Endothelial cell of hepatic sinusoid (primary cell): ENCODE results near the gene PLCB2.

Experiments used
- in situ Hi-C: cut with HindIII; loops from 2 replicates; pipeline ENCODE4 v1.10.0; 2017; ENCODE audit warnings: low sequenced_read_pairs

Gene PLCB2, protein sequence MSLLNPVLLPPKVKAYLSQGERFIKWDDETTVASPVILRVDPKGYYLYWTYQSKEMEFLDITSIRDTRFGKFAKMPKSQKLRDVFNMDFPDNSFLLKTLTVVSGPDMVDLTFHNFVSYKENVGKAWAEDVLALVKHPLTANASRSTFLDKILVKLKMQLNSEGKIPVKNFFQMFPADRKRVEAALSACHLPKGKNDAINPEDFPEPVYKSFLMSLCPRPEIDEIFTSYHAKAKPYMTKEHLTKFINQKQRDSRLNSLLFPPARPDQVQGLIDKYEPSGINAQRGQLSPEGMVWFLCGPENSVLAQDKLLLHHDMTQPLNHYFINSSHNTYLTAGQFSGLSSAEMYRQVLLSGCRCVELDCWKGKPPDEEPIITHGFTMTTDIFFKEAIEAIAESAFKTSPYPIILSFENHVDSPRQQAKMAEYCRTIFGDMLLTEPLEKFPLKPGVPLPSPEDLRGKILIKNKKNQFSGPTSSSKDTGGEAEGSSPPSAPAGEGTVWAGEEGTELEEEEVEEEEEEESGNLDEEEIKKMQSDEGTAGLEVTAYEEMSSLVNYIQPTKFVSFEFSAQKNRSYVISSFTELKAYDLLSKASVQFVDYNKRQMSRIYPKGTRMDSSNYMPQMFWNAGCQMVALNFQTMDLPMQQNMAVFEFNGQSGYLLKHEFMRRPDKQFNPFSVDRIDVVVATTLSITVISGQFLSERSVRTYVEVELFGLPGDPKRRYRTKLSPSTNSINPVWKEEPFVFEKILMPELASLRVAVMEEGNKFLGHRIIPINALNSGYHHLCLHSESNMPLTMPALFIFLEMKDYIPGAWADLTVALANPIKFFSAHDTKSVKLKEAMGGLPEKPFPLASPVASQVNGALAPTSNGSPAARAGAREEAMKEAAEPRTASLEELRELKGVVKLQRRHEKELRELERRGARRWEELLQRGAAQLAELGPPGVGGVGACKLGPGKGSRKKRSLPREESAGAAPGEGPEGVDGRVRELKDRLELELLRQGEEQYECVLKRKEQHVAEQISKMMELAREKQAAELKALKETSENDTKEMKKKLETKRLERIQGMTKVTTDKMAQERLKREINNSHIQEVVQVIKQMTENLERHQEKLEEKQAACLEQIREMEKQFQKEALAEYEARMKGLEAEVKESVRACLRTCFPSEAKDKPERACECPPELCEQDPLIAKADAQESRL

GRCh38 chr15:40307421-40308211 is at the start of gene PLCB2:
PLCB2 (minus strand) TSS chr15:40307935; CDS start chr15:40307672, 263 bp downstream.
- in situ Hi-C loops = loop anchor here (5.0 kb wide), 1 partner anchor 85 kb away; no protein-coding TSS in a partner anchor

- in situ Hi-C loops = loop anchor here (5.0 kb wide), 2 partner anchors 35 to 65 kb away; partner anchors contain the start of gene INAFM2
These were observed 49.5 kb upstream of the PLCB2 start for GRCh38 chr15:40357246-40357645.

GRCh38 chr15:40355976-40356585 is 48.3 kb upstream of the PLCB2 start:
- in situ Hi-C loops = loop anchor here (5.0 kb wide), 2 partner anchors 34 to 66 kb away; partner anchors contain the start of gene INAFM2

DNA sequence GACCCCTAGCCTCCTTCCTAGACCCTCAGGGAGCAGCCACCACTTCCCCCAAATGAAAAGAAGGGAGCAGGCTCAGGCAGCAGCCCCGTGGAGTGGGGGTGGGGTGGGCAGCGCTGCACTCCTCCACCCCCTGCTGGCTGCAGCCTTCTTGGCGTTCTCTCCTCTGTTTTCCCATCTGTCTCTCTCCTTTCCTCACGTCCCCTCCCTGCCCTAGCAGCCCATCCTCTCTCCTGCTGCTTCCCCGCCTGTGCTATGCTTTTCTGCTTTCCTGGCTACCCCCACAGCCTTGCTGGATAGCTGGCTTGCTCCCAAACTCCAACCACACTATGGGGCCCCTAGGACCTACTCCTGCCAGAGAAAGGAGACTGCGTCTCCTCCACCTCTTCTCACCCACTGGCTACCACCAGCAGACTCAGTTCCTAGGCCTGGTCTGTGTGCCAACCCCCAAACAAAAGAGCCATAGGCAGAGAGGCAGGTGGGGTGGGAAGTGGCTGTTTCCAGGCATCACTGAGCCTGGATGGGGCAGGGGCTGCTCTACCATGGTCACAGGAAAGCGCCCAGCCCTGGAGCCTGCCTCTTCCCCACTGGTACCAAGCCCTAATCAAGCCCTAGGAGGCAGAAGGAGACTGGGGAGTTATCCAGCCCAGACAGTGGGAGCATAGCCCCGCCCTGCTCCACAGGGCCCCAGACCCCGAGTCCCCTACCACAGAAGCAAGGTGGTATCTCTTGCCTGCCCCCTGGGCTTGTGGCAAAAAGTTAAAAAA is 46.9 kb upstream of the PLCB2 start:
- in situ Hi-C loops = loop anchor here (5.0 kb wide), 2 partner anchors 32 to 68 kb away; partner anchors contain the start of gene INAFM2

DNA sequence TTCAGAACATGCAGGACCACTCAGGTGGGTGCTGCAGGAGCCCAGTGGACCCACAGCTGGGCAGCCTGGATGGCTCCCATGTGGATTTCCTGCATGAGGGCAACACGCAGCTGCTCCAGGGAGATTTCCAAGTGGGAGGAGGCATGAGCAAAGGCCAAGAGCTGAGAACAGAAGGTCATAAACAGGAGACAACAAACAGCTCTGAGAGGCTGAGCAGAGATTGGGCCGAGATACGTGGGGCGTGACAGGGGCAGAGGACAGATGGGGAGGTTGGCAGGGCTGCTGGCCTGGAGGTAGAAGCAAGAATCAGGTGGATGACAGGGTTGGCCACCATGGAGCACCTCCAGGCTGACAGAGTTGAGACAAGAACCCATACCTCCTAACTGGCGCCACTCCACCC is 46.0 kb upstream of the PLCB2 start:
- in situ Hi-C loops = no loop called here

- in situ Hi-C loops = no loop called here
These were observed 44.7 kb upstream of the PLCB2 start for GRCh38 chr15:40352281-40352901.

DNA sequence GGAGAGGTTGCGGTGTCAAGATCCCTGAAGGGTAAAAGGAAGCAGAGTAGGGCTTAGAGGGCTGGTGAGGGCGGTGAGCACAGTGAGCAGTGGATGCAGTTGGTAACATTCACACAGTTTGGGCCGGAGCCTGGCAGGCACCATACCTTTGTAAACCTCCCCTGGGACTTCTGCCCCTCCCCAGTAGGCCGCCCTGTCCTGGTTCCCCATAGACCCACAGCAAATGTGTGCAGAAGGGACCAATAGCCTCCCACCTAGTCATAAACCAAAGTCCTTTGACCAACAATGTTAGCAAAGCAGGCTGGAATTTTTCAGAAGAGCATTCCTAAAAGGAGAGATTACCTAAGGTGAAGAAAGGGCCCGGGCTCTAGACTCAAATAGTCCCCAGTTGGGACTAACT is 41.4 kb upstream of the PLCB2 start:
- in situ Hi-C loops = no loop called here

- in situ Hi-C loops = no loop called here
These were observed 40.7 kb upstream of the PLCB2 start for GRCh38 chr15:40348474-40348870.

- in situ Hi-C loops = no loop called here
These were observed 40.1 kb upstream of the PLCB2 start for GRCh38 chr15:40347559-40348473.

DNA sequence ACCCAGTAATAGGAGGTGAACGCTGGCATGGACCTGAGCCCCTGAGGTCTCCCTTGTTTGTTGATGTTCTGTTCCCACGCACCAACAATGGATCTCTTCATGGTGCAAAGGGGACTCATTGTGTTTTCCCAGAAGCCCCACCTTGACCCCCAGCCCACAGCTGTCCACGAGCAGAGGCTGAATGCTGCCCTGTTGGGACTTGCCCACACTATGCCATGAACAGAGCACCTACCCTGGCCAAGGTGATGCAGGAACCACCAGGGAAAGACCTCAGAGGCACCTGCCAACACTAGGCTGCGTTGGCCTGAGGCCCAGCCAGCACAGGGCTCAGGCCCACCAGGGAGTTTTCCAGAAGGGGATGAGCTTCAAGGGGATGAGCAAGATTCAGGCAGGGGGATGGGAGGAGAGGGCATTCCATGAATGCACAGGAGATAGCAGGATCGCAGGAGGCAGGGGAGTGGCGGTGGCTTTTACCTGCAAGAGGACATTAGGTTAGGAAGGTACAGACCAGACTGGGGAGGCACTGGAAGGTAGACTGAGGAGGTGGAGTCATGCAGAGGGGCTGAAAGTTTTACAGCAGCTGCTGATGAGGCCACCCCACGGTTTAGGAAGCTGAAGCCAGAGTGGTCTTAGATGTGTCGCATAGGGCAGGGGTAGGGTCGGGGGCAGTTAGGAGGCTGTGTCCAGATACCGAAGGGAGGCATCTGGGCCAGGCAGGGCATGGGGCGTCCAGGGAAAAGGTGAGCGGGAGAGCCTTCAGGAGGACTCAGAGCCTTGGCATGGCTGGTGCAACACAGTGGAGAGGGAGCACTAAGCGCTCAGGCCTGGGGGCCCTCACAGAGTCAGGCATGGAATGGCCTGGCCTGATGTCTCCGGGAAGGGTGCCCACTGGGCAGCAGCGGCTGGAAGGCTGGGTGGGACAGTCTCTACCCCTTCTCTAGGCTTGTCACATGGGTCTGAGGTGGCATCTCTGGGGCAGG is 39.1 kb upstream of the PLCB2 start:
- in situ Hi-C loops = no loop called here

- in situ Hi-C loops = no loop called here
These were observed 38.3 kb upstream of the PLCB2 start for GRCh38 chr15:40345867-40346578.

DNA sequence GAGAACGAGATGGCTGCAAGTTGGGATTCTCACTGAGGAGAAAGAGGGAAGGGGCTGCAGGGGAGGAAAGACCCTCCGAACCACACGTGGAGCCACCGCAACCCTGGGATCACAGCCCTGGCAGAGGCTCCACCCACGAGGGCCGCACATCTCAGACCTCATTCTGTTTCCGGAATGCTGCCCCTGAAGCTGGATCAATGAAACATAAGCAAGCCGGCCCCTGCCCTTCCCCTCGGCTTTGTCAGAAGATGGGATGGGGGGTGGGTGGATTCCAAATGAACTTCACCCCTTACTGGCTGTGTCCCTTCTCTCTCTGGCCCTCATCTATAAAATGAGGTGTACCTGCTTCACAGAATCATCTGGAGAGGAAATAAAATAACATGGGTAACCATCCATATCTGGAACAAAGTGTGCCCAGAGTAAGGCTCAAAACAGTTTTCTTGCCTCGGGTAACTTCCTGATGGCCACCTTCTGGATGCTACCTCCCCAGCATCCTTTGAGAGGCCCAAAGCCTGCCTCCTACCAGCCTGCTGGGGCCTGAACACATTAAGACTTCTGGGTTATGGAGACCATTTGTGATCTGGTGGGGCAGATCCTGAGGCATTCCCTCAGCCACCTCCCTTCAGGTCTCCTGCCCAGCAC is 37.6 kb upstream of the PLCB2 start:
- in situ Hi-C loops = no loop called here

DNA sequence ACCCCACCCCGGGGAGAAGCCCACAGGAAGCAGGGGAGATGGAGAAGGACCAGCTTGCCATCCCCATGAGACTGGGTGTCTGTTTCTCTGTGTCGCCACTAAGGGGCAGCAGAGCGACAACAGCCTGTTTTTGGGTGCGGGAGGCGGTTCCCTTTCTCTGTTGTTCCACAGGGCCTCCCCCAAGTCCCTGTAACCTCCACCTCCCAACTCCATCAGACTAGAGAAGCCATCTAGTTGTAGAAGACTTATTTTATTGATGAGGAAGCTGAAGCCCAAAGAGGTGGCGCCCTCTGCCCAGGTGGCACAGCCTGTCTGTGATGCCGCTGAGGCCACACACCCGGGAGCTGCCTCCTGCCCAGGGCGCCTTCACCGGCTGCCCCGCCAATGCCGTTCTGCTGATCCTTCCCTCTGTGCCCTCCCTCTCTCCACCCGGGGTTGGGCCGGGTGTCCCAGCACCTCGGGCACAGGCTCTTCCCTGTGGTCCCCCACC is 36.9 kb upstream of the PLCB2 start:
- in situ Hi-C loops = no loop called here

GRCh38 chr15:40344217-40344616 is 36.5 kb upstream of the PLCB2 start:
- in situ Hi-C loops = no loop called here

DNA sequence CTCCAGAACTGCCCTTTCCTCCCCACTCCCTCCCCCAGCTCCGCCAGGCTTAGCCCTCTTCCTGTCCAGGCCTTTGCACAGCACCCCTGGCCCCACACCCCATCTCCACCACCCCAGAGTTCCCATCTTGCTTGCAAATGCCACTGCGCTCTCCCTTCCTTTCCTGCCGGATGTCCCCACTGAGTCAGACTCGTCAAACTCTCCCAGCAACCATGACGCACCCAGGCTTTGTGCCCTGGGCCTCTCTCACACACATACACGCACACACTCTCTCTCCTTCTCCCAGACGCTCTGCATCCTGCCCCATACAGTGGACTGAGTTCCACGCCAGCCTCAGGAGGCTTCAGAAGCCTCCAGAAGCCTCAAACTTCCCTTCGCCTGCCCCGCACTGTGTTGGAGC is 35.8 kb upstream of the PLCB2 start:
- in situ Hi-C loops = no loop called here
